Neural progenitor cell (in vitro differentiated cells): Measurements from ENCODE around the gene ZNF524. TPM values are rescaled to one million over a fixed set of nuclear protein-coding genes. Genes with fewer than 3 reads are reported as not detected.

Experiments
- DNase-seq: peaks from one replicate; pipeline ENCODE4 v3.0.0-alpha.2; 2016; ENCODE audit warnings: low spot score
- H2AFZ ChIP-seq: fragments of 200-600 bp; sonication (generic); replicated peaks from 2 replicates; pipeline ENCODE4 v1.6.1; 2016; ENCODE audit warnings: antibody characterized with exemption
- H3F3A ChIP-seq: fragments of 200-600 bp; sonication (generic); 2 replicates; pipeline ENCODE4 v1.6.1; 2016; ENCODE audit warnings: antibody characterized with exemption, low read depth
- H3K27ac ChIP-seq: fragments of 200-600 bp; sonication (generic); 2 replicates; pipeline ENCODE4 v1.5.1; 2016; ENCODE audit warnings: mild to moderate bottlenecking
- H3K27me3 ChIP-seq: fragments of 200-600 bp; sonication (generic); 2 replicates; pipeline ENCODE4 v1.6.1; 2016; ENCODE audit warnings: mild to moderate bottlenecking, moderate library complexity
- H3K36me3 ChIP-seq: fragments of 200-600 bp; sonication (generic); 2 replicates; pipeline ENCODE4 v1.5.1; 2016
- H3K4me1 ChIP-seq: fragments of 200-600 bp; sonication (generic); 2 replicates; pipeline ENCODE4 v1.6.1; 2016; ENCODE audit warnings: mixed run types
- H3K4me2 ChIP-seq: fragments of 200-600 bp; sonication (generic); 2 replicates; pipeline ENCODE4 v1.6.1; 2016
- H3K4me3 ChIP-seq: fragments of 200-600 bp; sonication (generic); 2 replicates; pipeline ENCODE4 v1.5.1; 2016
- H3K79me2 ChIP-seq: fragments of 200-600 bp; sonication (generic); 2 replicates; pipeline ENCODE4 v1.6.1; 2016; ENCODE audit warnings: low read depth
- H3K9ac ChIP-seq: fragments of 200-600 bp; sonication (generic); 2 replicates; pipeline ENCODE4 v1.6.1; 2016
- H3K9me3 ChIP-seq: fragments of 200-600 bp; sonication (generic); 2 replicates; pipeline ENCODE4 v1.5.1; 2016; ENCODE audit warnings: low read depth
- H4K20me1 ChIP-seq: fragments of 200-600 bp; sonication (generic); 2 replicates; pipeline ENCODE4 v1.6.1; 2016; ENCODE audit warnings: low read depth
- H3K27ac Mint-ChIP-seq: 3 replicates; pipeline ENCODE4 v1.8.0; 2021; ENCODE audit warnings: mixed read lengths
- H3K27me3 Mint-ChIP-seq: 2 replicates; pipeline ENCODE4 v1.8.0; 2022; ENCODE audit warnings: low read depth, mild to moderate bottlenecking, inconsistent platforms, moderate library complexity, mixed read lengths; ENCODE audit not compliant: insufficient read depth
- H3K36me3 Mint-ChIP-seq: 3 replicates; pipeline ENCODE4 v1.8.0; 2021; ENCODE audit warnings: mixed read lengths
- H3K4me1 Mint-ChIP-seq: 3 replicates; pipeline ENCODE4 v1.8.0; 2021; ENCODE audit warnings: mixed read lengths
- H3K4me3 Mint-ChIP-seq: 3 replicates; pipeline ENCODE4 v1.8.0; 2021; ENCODE audit warnings: mild to moderate bottlenecking, moderate library complexity, mixed read lengths
- H3K9me3 Mint-ChIP-seq: 3 replicates; pipeline ENCODE4 v1.8.0; 2020; ENCODE audit warnings: mixed read lengths
- EZH2 ChIP-seq: fragments of 200-600 bp; sonication (generic); IDR thresholded peaks from 2 replicates; pipeline ENCODE4 v1.6.1; 2017; ENCODE audit warnings: antibody characterized with exemption, mild to moderate bottlenecking, moderate library complexity
- EZH2phosphoT487 ChIP-seq: fragments of 200-600 bp; sonication (generic); IDR thresholded peaks from 2 replicates; pipeline ENCODE4 v1.6.1; 2017; ENCODE audit warnings: antibody characterized with exemption
- total RNA-seq: library from RNA; depleted of rRNA; stranded (reverse); fragments of >200 nt; gene quantifications from 2 replicates; pipeline ENCODE4 v1.2.3, GENCODE V29; 2015; ENCODE audit warnings: low replicate concordance
- TF ChIP-seq, protein P1 (sequence below): fragments of 200-600 bp; sonication (generic); IDR thresholded peaks from 2 replicates; pipeline ENCODE4 v1.5.1; 2017; ENCODE audit warnings: antibody characterized with exemption, mild to moderate bottlenecking

The ZNF524 gene
- total RNA-seq, 1 donor from 2014 or later, result 3.2 TPM

GRCh38 chr19:55637534-55637933, 37.4 kb downstream of the ZNF524 start:
- H3K4me1 ChIP-seq, result peaks cover 16% of the 10 kb centered on the region
- H3K27me3 Mint-ChIP-seq, result peaks cover 24% of the 10 kb centered on the region
- no peak overlapping the region for H3K27ac Mint-ChIP-seq

DNA sequence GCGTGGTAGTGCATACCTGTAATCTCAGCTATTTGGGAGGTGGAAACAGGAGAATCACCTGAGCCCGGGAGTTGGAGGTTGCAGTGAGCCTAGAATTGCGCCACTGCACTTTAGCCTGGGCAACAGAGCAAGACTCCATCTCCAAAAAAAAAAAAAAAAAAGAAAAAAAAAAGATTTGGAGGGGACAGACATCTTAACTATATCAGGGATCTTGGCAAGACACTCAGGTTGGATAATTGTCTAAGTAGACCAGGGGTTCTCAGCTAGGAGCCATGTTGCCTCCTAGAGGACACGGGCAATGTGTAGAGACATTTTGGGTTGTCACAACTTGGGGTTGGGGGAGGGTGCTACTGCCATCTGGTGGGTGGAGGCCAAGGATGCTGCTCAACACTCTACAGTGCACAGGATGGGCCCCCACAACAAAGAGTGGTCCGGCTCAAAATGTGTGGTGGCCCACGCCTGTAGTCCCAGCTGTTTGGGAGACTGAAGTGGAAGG, 38.8 kb downstream of the ZNF524 start:
- no peak overlapping the region for H2AFZ ChIP-seq
- Mint-ChIP-seq H3K4me1 (peaks cover 48% of the 10 kb centered on the region), H3K27me3 (peaks cover 30% of the 10 kb centered on the region), H3K9me3 (no peaks in the 10 kb centered on the region), H3K4me3 (peak overlapping the region; percentile 79), H3K36me3 (peaks cover 10% of the 10 kb centered on the region), H3K27ac (no peak overlapping the region)
- no peak overlapping the region for H3K4me3 ChIP-seq
- peaks cover 22% of the 10 kb centered on the region for H3K4me1 ChIP-seq
- no peak overlapping the region for H3K9ac ChIP-seq
- no peaks in the 10 kb centered on the region for H3K27me3 ChIP-seq
- H4K20me1 ChIP-seq, result peaks cover 16% of the 10 kb centered on the region
- DNase-seq, result peak; percentile 52
- TF ChIP-seq EZH2phosphoT487 (no peak), EZH2 (no peak)
- TF ChIP-seq, protein P1, sequence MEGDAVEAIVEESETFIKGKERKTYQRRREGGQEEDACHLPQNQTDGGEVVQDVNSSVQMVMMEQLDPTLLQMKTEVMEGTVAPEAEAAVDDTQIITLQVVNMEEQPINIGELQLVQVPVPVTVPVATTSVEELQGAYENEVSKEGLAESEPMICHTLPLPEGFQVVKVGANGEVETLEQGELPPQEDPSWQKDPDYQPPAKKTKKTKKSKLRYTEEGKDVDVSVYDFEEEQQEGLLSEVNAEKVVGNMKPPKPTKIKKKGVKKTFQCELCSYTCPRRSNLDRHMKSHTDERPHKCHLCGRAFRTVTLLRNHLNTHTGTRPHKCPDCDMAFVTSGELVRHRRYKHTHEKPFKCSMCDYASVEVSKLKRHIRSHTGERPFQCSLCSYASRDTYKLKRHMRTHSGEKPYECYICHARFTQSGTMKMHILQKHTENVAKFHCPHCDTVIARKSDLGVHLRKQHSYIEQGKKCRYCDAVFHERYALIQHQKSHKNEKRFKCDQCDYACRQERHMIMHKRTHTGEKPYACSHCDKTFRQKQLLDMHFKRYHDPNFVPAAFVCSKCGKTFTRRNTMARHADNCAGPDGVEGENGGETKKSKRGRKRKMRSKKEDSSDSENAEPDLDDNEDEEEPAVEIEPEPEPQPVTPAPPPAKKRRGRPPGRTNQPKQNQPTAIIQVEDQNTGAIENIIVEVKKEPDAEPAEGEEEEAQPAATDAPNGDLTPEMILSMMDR, result peak; percentile 55
- no peaks in the 10 kb centered on the region for H3K9me3 ChIP-seq
- H3K79me2 ChIP-seq, result peaks cover 83% of the 10 kb centered on the region
- H3K4me2 ChIP-seq, result no peak overlapping the region
- peaks cover 40% of the 10 kb centered on the region for H3F3A ChIP-seq
- H3K27ac ChIP-seq, result no peak overlapping the region
- no peaks in the 10 kb centered on the region for H3K36me3 ChIP-seq

More at GRCh38 chr19:55637534-55637933, 37.4 kb downstream of the ZNF524 start:
- Histone ChIP-seq H3K4me3 (no peak overlapping the region), H2AFZ (no peak overlapping the region), H3K27me3 (no peaks in the 10 kb centered on the region), H3K9me3 (no peaks in the 10 kb centered on the region), H4K20me1 (peaks cover 16% of the 10 kb centered on the region), H3F3A (peaks cover 49% of the 10 kb centered on the region), H3K36me3 (no peaks in the 10 kb centered on the region), H3K4me2 (no peak overlapping the region), H3K79me2 (peaks cover 69% of the 10 kb centered on the region), H3K27ac (no peak overlapping the region), H3K9ac (no peak overlapping the region)
- H3K9me3 Mint-ChIP-seq, result no peaks in the 10 kb centered on the region
- H3K36me3 Mint-ChIP-seq, result peaks cover 7% of the 10 kb centered on the region
- peaks cover 40% of the 10 kb centered on the region for H3K4me1 Mint-ChIP-seq
- DNase-seq, result no peak
- TF ChIP-seq EZH2phosphoT487, result no peak
- TF ChIP-seq, protein P1, result no peak
- no peak for TF ChIP-seq EZH2
- peak overlapping the region; percentile 77 for H3K4me3 Mint-ChIP-seq

- Histone ChIP-seq H2AFZ (peak overlapping the region; percentile 57), H3K9me3 (no peaks in the 10 kb centered on the region), H3K36me3 (no peaks in the 10 kb centered on the region), H3K79me2 (peaks cover 92% of the 10 kb centered on the region), H3F3A (peaks cover 39% of the 10 kb centered on the region), H3K9ac (no peak overlapping the region), H3K27me3 (no peaks in the 10 kb centered on the region), H3K4me1 (peaks cover 26% of the 10 kb centered on the region), H3K4me2 (peak overlapping the region; percentile 99), H3K4me3 (peak overlapping the region; percentile 80), H3K27ac (peak overlapping the region; percentile 85), H4K20me1 (peaks cover 16% of the 10 kb centered on the region)
- peaks cover 26% of the 10 kb centered on the region for H3K27me3 Mint-ChIP-seq
- H3K4me3 Mint-ChIP-seq, result peak overlapping the region; percentile 92
- TF ChIP-seq EZH2phosphoT487 (no peak), EZH2 (no peak)
- TF ChIP-seq, protein P1, result peak; percentile 22
- peak; percentile 50 for DNase-seq
- H3K4me1 Mint-ChIP-seq, result peaks cover 47% of the 10 kb centered on the region
- peak overlapping the region; percentile 94 for H3K27ac Mint-ChIP-seq
- H3K9me3 Mint-ChIP-seq, result no peaks in the 10 kb centered on the region
- H3K36me3 Mint-ChIP-seq, result peaks cover 10% of the 10 kb centered on the region
Observed at GRCh38 chr19:55640043-55640576, 40.0 kb downstream of the ZNF524 start.
